ENCODE measurements around the gene RFNG. TPM values are rescaled to one million over a fixed set of nuclear protein-coding genes. Genes with fewer than 3 reads are reported as not detected.

The RFNG gene
- total and polyA plus RNA-seq, 2 of the 13 experiments (the other 11 are each of a cell fraction or from before 2014, with no cell fraction given), result 61.4 to 64.0 TPM

GRCh38 chr17:82022981-82023446 is 28.6 kb downstream of the RFNG start, which contains the start of gene LRRC45 (continued):
- TF ChIP-seq ZNF503 (CRISPR knock-in tag; IDR thresholded peaks at IDR 0.05) (0 out of 2 replicates have a peak, but pooled peaks have one; percentile 12), ZNF562 (CRISPR knock-in tag; IDR thresholded peaks at IDR 0.05; ENCODE audit: borderline replicate concordance) (no peak), BRCA1 (CRISPR knock-in tag; IDR thresholded peaks at IDR 0.05) (no peak), JARID2 (CRISPR knock-in tag; IDR thresholded peaks at IDR 0.05; ENCODE audit: insufficient replicate concordance) (no peak), ZNF768 (CRISPR knock-in tag; IDR thresholded peaks at IDR 0.05) (no peak), PAX8 (CRISPR knock-in tag; IDR thresholded peaks at IDR 0.05; ENCODE audit: borderline replicate concordance) (no peak), NFKBIZ (CRISPR knock-in tag; IDR thresholded peaks at IDR 0.05) (no peak), ZNF124 (CRISPR knock-in tag; IDR thresholded peaks at IDR 0.05) (no peak), RARA (CRISPR knock-in tag; IDR thresholded peaks at IDR 0.05) (no peak), TFDP2 (CRISPR knock-in tag; IDR thresholded peaks at IDR 0.05) (peak; percentile 99), HNRNPK (IDR thresholded peaks at IDR 0.05; ENCODE audit: low read depth, low read length, poor library complexity, severe bottlenecking) (no peak), NR2F6 (IDR thresholded peaks at IDR 0.05) (no peak), NR2F6 (CRISPR knock-in tag; IDR thresholded peaks at IDR 0.05) (no peak; the same call in 1 of the 2 replicates)
- TF ChIP-seq, protein P1, sequence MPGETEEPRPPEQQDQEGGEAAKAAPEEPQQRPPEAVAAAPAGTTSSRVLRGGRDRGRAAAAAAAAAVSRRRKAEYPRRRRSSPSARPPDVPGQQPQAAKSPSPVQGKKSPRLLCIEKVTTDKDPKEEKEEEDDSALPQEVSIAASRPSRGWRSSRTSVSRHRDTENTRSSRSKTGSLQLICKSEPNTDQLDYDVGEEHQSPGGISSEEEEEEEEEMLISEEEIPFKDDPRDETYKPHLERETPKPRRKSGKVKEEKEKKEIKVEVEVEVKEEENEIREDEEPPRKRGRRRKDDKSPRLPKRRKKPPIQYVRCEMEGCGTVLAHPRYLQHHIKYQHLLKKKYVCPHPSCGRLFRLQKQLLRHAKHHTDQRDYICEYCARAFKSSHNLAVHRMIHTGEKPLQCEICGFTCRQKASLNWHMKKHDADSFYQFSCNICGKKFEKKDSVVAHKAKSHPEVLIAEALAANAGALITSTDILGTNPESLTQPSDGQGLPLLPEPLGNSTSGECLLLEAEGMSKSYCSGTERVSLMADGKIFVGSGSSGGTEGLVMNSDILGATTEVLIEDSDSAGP (CRISPR knock-in tag; IDR thresholded peaks at IDR 0.05; ENCODE audit: borderline replicate concordance), result 0 out of 2 replicates have a peak, but pooled peaks have one; percentile 5
- TF ChIP-seq, protein P2, sequence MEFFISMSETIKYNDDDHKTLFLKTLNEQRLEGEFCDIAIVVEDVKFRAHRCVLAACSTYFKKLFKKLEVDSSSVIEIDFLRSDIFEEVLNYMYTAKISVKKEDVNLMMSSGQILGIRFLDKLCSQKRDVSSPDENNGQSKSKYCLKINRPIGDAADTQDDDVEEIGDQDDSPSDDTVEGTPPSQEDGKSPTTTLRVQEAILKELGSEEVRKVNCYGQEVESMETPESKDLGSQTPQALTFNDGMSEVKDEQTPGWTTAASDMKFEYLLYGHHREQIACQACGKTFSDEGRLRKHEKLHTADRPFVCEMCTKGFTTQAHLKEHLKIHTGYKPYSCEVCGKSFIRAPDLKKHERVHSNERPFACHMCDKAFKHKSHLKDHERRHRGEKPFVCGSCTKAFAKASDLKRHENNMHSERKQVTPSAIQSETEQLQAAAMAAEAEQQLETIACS (CRISPR knock-in tag; IDR thresholded peaks at IDR 0.05), result no peak
- TF ChIP-seq, protein P3, sequence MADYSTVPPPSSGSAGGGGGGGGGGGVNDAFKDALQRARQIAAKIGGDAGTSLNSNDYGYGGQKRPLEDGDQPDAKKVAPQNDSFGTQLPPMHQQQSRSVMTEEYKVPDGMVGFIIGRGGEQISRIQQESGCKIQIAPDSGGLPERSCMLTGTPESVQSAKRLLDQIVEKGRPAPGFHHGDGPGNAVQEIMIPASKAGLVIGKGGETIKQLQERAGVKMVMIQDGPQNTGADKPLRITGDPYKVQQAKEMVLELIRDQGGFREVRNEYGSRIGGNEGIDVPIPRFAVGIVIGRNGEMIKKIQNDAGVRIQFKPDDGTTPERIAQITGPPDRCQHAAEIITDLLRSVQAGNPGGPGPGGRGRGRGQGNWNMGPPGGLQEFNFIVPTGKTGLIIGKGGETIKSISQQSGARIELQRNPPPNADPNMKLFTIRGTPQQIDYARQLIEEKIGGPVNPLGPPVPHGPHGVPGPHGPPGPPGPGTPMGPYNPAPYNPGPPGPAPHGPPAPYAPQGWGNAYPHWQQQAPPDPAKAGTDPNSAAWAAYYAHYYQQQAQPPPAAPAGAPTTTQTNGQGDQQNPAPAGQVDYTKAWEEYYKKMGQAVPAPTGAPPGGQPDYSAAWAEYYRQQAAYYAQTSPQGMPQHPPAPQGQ (CRISPR knock-in tag; IDR thresholded peaks at IDR 0.05; ENCODE audit: borderline replicate concordance), result no peak
- TF ChIP-seq, protein P4, sequence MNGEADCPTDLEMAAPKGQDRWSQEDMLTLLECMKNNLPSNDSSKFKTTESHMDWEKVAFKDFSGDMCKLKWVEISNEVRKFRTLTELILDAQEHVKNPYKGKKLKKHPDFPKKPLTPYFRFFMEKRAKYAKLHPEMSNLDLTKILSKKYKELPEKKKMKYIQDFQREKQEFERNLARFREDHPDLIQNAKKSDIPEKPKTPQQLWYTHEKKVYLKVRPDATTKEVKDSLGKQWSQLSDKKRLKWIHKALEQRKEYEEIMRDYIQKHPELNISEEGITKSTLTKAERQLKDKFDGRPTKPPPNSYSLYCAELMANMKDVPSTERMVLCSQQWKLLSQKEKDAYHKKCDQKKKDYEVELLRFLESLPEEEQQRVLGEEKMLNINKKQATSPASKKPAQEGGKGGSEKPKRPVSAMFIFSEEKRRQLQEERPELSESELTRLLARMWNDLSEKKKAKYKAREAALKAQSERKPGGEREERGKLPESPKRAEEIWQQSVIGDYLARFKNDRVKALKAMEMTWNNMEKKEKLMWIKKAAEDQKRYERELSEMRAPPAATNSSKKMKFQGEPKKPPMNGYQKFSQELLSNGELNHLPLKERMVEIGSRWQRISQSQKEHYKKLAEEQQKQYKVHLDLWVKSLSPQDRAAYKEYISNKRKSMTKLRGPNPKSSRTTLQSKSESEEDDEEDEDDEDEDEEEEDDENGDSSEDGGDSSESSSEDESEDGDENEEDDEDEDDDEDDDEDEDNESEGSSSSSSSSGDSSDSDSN (CRISPR knock-in tag; IDR thresholded peaks at IDR 0.05), result no peak
- TF ChIP-seq, protein P5, sequence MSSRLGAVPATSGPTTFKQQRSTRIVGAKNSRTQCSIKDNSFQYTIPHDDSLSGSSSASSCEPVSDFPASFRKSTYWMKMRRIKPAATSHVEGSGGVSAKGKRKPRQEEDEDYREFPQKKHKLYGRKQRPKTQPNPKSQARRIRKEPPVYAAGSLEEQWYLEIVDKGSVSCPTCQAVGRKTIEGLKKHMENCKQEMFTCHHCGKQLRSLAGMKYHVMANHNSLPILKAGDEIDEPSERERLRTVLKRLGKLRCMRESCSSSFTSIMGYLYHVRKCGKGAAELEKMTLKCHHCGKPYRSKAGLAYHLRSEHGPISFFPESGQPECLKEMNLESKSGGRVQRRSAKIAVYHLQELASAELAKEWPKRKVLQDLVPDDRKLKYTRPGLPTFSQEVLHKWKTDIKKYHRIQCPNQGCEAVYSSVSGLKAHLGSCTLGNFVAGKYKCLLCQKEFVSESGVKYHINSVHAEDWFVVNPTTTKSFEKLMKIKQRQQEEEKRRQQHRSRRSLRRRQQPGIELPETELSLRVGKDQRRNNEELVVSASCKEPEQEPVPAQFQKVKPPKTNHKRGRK (CRISPR knock-in tag; IDR thresholded peaks at IDR 0.05), result no peak
